OCI-LY3 (cell line): Measurements from ENCODE around the gene EPAS1.

Experiments used
- H2AFZ ChIP-seq: fragments of 200-600, 300-600 bp; shearing (Covaris generic); 2 replicates; pipeline ENCODE4 v1.6.0; 2014; ENCODE audit warnings: antibody characterized with exemption, low read depth, low read length
- H3K27ac ChIP-seq: fragments of 200-600, 300-600 bp; sonication (generic); 2 replicates; pipeline ENCODE4 v1.5.1; 2014; ENCODE audit warnings: mild to moderate bottlenecking, low read length, moderate library complexity, mixed read lengths
- H3K27me3 ChIP-seq: fragments of 200-600, 300-600 bp; sonication (generic); 2 replicates; pipeline ENCODE4 v1.6.1; 2014; ENCODE audit warnings: low read depth, low read length, mixed read lengths
- H3K36me3 ChIP-seq: fragments of 200-600, 300-600 bp; sonication (generic); replicated peaks from 2 replicates; pipeline ENCODE3; 2014; ENCODE audit warnings: low read depth, low read length, mixed read lengths
- H3K4me1 ChIP-seq: fragments of 300-600, 200-600 bp; sonication (generic); 2 replicates; pipeline ENCODE4 v1.6.1; 2014; ENCODE audit warnings: low read length, mixed read lengths
- H3K4me2 ChIP-seq: fragments of 200-600, 300-600 bp; sonication (generic); 2 replicates; pipeline ENCODE4 v1.6.1; 2014; ENCODE audit warnings: low read length, mixed read lengths
- H3K4me3 ChIP-seq: fragments of 300-600, 200-600 bp; sonication (generic); 2 replicates; pipeline ENCODE4 v1.5.1; 2014; ENCODE audit warnings: antibody characterized with exemption, mild to moderate bottlenecking, low read length, moderate library complexity
- H3K79me2 ChIP-seq: fragments of 300-600, 200-600 bp; shearing (Covaris generic); 2 replicates; pipeline ENCODE4 v1.6.1; 2014; ENCODE audit warnings: mild to moderate bottlenecking, low read length, mixed read lengths
- H3K9ac ChIP-seq: fragments of 300-600, 200-600 bp; shearing (Covaris generic); 2 replicates; pipeline ENCODE4 v1.6.0; 2014; ENCODE audit warnings: mild to moderate bottlenecking, low read length, moderate library complexity
- H3K9me3 ChIP-seq: fragments of 200-600, 300-600 bp; shearing (Covaris generic); 2 replicates; pipeline ENCODE4 v1.6.1; 2014; ENCODE audit warnings: low read length, mixed read lengths; ENCODE audit not compliant: insufficient read depth
- H4K20me1 ChIP-seq: fragments of 200-600, 300-600 bp; sonication (generic); 2 replicates; pipeline ENCODE4 v1.6.1; 2016; ENCODE audit warnings: low read length, mixed read lengths; ENCODE audit not compliant: insufficient read depth
- EZH2phosphoT487 ChIP-seq: fragments of 200-600 bp; shearing (Covaris generic); IDR thresholded peaks from 2 replicates; pipeline ENCODE4 v1.6.1; 2018; ENCODE audit warnings: antibody characterized with exemption, mixed run types, low read depth
- TF ChIP-seq, protein P1 (sequence below): fragments of 200-600, 300-600 bp; sonication (generic); IDR thresholded peaks from 2 replicates; pipeline ENCODE4 v1.5.1; 2014; ENCODE audit warnings: antibody characterized with exemption, low read length, low read depth

Gene EPAS1

DNA sequence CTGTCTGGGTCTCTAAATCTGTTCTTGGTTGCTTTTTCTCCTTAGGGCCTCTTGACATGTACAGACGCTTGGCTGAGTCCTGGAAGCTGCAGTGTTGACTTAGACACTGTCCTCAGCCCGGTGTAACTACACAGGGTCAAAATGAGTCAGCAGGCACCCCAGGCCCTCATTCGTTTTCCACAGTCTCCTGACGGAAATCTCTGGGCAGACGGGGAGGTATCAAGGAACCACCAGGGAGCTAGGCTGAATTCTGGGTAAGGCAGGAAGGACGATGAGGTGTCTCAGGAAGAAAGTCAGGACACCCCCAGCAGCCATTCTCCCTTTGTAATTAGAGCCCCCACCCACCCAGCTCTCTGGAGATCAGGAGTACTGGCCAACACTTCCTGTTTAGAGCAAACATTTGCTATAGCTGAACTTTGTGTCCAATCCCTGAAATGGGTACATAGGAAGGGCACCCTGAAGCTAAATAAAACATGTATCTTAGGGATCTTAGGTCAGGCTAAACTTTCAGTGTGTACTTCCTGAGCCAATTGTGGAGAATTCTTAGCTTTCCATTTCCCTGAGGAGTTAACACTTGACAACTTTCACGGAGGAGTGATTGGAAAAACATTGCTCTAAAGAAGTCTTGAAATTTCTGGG lies 23.9 kb upstream of the EPAS1 start:
- Histone ChIP-seq H3K9ac (no peak overlapping the region), H4K20me1 (no peaks in the 10 kb centered on the region), H3K79me2 (no peaks in the 10 kb centered on the region), H3K4me1 (peaks cover 2% of the 10 kb centered on the region; the same call in 1 of the 2 replicates), H3K27ac (no peak overlapping the region), H3K36me3 (no peaks in the 10 kb centered on the region), H3K9me3 (no peaks in the 10 kb centered on the region), H3K27me3 (peaks cover 9% of the 10 kb centered on the region; the same call in 1 of the 2 replicates), H3K4me3 (no peak overlapping the region), H2AFZ (no peak overlapping the region), H3K4me2 (no peak overlapping the region)
- TF ChIP-seq, protein P1, sequence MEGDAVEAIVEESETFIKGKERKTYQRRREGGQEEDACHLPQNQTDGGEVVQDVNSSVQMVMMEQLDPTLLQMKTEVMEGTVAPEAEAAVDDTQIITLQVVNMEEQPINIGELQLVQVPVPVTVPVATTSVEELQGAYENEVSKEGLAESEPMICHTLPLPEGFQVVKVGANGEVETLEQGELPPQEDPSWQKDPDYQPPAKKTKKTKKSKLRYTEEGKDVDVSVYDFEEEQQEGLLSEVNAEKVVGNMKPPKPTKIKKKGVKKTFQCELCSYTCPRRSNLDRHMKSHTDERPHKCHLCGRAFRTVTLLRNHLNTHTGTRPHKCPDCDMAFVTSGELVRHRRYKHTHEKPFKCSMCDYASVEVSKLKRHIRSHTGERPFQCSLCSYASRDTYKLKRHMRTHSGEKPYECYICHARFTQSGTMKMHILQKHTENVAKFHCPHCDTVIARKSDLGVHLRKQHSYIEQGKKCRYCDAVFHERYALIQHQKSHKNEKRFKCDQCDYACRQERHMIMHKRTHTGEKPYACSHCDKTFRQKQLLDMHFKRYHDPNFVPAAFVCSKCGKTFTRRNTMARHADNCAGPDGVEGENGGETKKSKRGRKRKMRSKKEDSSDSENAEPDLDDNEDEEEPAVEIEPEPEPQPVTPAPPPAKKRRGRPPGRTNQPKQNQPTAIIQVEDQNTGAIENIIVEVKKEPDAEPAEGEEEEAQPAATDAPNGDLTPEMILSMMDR: no peak
- no peak for TF ChIP-seq EZH2phosphoT487

DNA sequence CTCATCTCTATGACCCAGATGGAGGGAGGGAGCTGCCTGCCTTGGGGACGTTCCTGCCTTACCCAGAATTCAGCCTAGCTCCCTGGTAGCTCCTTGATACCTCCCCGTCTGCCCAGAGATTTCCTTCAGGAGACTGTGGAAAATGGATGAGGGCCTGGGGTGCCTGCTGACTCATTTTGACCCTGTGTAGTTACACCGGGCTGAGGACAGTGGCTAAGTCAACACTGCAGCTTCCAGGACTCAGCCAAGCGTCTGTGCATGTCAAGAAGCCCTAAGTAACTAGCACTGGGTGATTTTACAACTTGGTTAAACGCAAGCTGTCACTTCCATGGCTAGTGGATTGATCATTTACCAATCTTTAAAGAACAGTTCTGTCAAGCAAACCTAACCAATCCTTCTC lies 23.3 kb upstream of the EPAS1 start:
- H4K20me1 ChIP-seq: no peaks in the 10 kb centered on the region
- H3K4me3 ChIP-seq: no peak overlapping the region
- no peak overlapping the region for H2AFZ ChIP-seq
- peaks cover 14% of the 10 kb centered on the region for H3K27me3 ChIP-seq
- no peaks in the 10 kb centered on the region for H3K36me3 ChIP-seq
- TF ChIP-seq, protein P1: no peak
- no peak for TF ChIP-seq EZH2phosphoT487
- H3K9ac ChIP-seq: no peak overlapping the region
- no peaks in the 10 kb centered on the region for H3K9me3 ChIP-seq
- H3K4me1 ChIP-seq: no peaks in the 10 kb centered on the region
- H3K4me2 ChIP-seq: no peak overlapping the region
- H3K27ac ChIP-seq: no peak overlapping the region
- H3K79me2 ChIP-seq: no peaks in the 10 kb centered on the region

DNA sequence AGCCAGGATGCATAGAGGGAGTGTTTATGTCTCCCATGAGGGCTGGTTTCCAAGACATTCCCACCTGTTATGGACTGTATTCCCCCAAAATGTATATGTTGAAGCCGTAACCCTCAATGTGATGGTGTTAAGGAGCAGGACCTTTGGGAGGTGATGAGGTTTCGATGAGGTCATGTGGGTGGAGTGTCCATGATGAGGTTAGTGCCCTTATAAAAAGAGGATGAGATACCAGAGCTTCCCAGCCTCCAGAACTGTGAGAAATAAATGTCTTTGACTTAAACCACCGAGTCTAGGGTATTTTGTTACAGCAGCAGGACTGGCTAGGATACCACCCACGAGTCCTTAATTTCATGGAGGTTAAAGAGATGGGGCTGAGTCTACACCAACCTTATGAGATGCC lies 22.6 kb upstream of the EPAS1 start:
- TF ChIP-seq EZH2phosphoT487: no peak
- TF ChIP-seq, protein P1: no peak
- Histone ChIP-seq H2AFZ (no peak overlapping the region), H3K9ac (no peak overlapping the region), H3K36me3 (no peaks in the 10 kb centered on the region), H4K20me1 (no peaks in the 10 kb centered on the region), H3K4me1 (no peaks in the 10 kb centered on the region), H3K9me3 (no peaks in the 10 kb centered on the region), H3K79me2 (no peaks in the 10 kb centered on the region), H3K4me2 (no peak overlapping the region), H3K27ac (no peak overlapping the region), H3K4me3 (no peak overlapping the region), H3K27me3 (peaks cover 16% of the 10 kb centered on the region)

DNA sequence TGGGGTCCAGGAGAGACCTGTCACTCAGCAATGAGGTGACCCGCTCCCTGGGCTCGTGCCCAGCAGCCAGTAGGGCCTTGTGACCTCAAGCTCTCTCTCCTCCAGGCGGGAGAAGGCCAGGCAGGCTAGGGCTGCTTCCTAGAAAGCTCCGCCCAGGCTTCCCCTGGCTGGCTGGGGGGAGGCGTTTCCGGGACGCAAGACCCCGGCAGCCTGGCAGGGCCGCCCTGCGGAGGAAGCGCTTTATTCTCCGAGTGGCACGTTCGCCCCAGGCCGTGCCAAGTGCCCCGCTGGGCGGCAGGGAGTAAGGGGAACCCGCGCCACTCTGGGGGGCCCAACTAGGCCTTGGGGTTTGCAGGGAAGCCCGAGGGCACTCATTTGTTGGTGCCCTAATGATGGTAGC lies 21.2 kb upstream of the EPAS1 start:
- H3K79me2 ChIP-seq: no peaks in the 10 kb centered on the region
- H3K4me3 ChIP-seq: no peak overlapping the region
- no peak for TF ChIP-seq EZH2phosphoT487
- TF ChIP-seq, protein P1: no peak
- H3K9me3 ChIP-seq: no peaks in the 10 kb centered on the region
- H3K27me3 ChIP-seq: peaks cover 16% of the 10 kb centered on the region
- no peak overlapping the region for H2AFZ ChIP-seq
- no peak overlapping the region for H3K4me2 ChIP-seq
- H3K4me1 ChIP-seq: no peaks in the 10 kb centered on the region
- H3K36me3 ChIP-seq: no peaks in the 10 kb centered on the region
- H3K27ac ChIP-seq: no peak overlapping the region
- H4K20me1 ChIP-seq: no peaks in the 10 kb centered on the region
- no peak overlapping the region for H3K9ac ChIP-seq
